Measurements from ENCODE around the gene SRRM4.

GRCh38 chr12:119114294-119114693 is 133.0 kb downstream of the SRRM4 start:
- no peak for TF ChIP-seq PATZ1 (CRISPR knock-in tag; IDR thresholded peaks at IDR 0.05; ENCODE audit: borderline replicate concordance)
- no peak for TF ChIP-seq TCF4 (CRISPR knock-in tag; IDR thresholded peaks at IDR 0.05; ENCODE audit: borderline replicate concordance)
- TF ChIP-seq ZNF565 (CRISPR knock-in tag; conservative IDR thresholded peaks at IDR 0.05; ENCODE audit: low read depth) = no peak
- no peak for TF ChIP-seq POU6F1 (CRISPR knock-in tag; IDR thresholded peaks at IDR 0.05; ENCODE audit: borderline replicate concordance, low read depth)
- no peak for TF ChIP-seq ZNF8 (CRISPR knock-in tag; IDR thresholded peaks at IDR 0.05)
- TF ChIP-seq TOX (CRISPR knock-in tag; IDR thresholded peaks at IDR 0.05; ENCODE audit: borderline replicate concordance) = no peak
- TF ChIP-seq ZNF70 (CRISPR knock-in tag; IDR thresholded peaks at IDR 0.05) = no peak
- no peak for TF ChIP-seq ZFP3 (CRISPR knock-in tag; IDR thresholded peaks at IDR 0.05)
- TF ChIP-seq ISL1 (CRISPR knock-in tag; IDR thresholded peaks at IDR 0.05) = no peak
- no peak for TF ChIP-seq CSDC2 (CRISPR knock-in tag; IDR thresholded peaks at IDR 0.05)
- no peak for TF ChIP-seq PPARA (CRISPR knock-in tag; IDR thresholded peaks at IDR 0.05; ENCODE audit: borderline replicate concordance)

Data from SK-N-SH treated with all-trans-retinoic acid at 6 μM for 48 hours (cell line).